ENCODE measurements around the gene LRCH3.

The LRCH3 gene

DNA sequence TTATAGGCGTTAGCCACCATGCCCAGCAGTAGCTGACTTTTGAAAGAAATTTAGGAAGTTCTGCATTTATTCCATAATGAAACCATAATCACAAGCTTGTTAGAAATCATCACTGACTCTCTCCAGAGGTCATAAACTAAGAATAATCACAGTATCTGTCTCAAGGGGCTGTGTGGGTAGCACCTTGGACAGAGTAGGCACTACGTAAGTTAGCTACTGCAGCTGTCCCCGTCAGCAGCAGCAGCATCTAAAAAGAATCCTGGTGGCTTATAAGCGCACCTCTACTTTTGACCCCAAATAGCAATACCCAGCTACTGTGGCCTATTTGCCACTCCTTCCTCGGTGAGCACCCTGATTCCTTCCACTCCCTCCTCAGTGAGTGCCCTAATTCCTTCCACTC is 101.1 kb downstream of the LRCH3 start:
- no peak overlapping the region for H3K4me2 ChIP-seq (ENCODE audit: low read length)
- no peaks in the 10 kb centered on the region for H3K79me1 ChIP-seq (ENCODE audit: low read length)
- no peaks in the 10 kb centered on the region for H3K9me3 ChIP-seq (ENCODE audit: insufficient read depth, low read depth, low read length)
- H2BK5ac ChIP-seq (ENCODE audit: low read depth, low read length, poor library complexity): no peak overlapping the region
- no peak overlapping the region for H4K91ac ChIP-seq (ENCODE audit: low read depth, low read length)
- H4K12ac ChIP-seq (ENCODE audit: low read depth, low read length): no peak overlapping the region
- H3K79me2 ChIP-seq (ENCODE audit: control insufficient read depth, insufficient read depth, low read length, poor library complexity): no peaks in the 10 kb centered on the region
- no peak overlapping the region for H3K18ac ChIP-seq (ENCODE audit: low read length)
- no peak overlapping the region for H3K23ac ChIP-seq (ENCODE audit: low read length)
- no peak overlapping the region for H4K8ac ChIP-seq (ENCODE audit: low read depth, low read length)
- H2AFZ ChIP-seq (ENCODE audit: insufficient read depth, low read length, poor library complexity): no peak overlapping the region
- H3K14ac ChIP-seq (ENCODE audit: low read length): no peak overlapping the region
- H3K4me3 ChIP-seq (ENCODE audit: low read depth, low read length): no peak overlapping the region
- no peaks in the 10 kb centered on the region for H3K27me3 ChIP-seq (ENCODE audit: insufficient read depth, low read length)
- DNase-seq: no peak
- H3K36me3 ChIP-seq (ENCODE audit: control insufficient read depth in 1 of 2, insufficient read depth in 2 of 2, low read length in 2 of 2): no peaks in the 10 kb centered on the region
- H2BK120ac ChIP-seq (ENCODE audit: insufficient read depth, low read length, poor library complexity): no peak overlapping the region
- H3K9ac ChIP-seq (ENCODE audit: low read length): no peak overlapping the region
- H3K4me1 ChIP-seq (ENCODE audit: control insufficient read depth in 1 of 2, insufficient read depth in 2 of 2, low read length in 2 of 2): peaks cover 3 to 12% of the 10 kb centered on the region in 2 experiments
- WGBS (ENCODE audit: extremely low coverage, insufficient coverage, insufficient read length): no CpG with 5 or more reads among the region's 5 CpGs
- no peak overlapping the region for H3K4ac ChIP-seq (ENCODE audit: low read depth, low read length)
- no peak overlapping the region for H2AK5ac ChIP-seq (ENCODE audit: low read length)
- H3K27ac ChIP-seq (ENCODE audit: low read depth, low read length): no peak overlapping the region
- H2BK12ac ChIP-seq (ENCODE audit: low read length): no peak overlapping the region

DNA sequence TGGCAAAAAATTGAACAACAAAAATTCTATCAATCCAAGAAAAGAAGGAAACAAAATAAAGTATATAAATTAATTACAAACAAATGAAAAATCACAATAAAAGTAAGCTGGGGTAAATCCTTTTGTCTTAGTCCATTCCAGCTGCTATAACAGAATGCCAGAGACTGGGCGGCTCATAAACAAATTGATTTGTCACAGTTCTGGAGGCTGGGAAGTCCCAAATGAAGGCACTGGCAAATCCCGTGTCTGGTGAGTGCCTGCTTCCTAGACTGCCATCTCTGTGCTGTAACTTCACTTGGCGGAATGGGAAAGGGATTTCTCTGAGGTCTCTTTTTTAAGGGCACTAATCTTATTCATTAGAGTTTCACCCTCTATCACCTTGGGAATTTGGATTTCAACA is 105.4 kb downstream of the LRCH3 start:
- no peaks in the 10 kb centered on the region for H3K36me3 ChIP-seq (ENCODE audit: control insufficient read depth in 1 of 2, insufficient read depth in 2 of 2, low read length in 2 of 2)
- H4K8ac ChIP-seq (ENCODE audit: low read depth, low read length): no peak overlapping the region
- no peak overlapping the region for H4K12ac ChIP-seq (ENCODE audit: low read depth, low read length)
- no peaks in the 10 kb centered on the region for H3K4me1 ChIP-seq (ENCODE audit: control insufficient read depth in 1 of 2, insufficient read depth in 2 of 2, low read length in 2 of 2)
- H3K4me3 ChIP-seq (ENCODE audit: low read depth, low read length): no peak overlapping the region
- H3K9me3 ChIP-seq (ENCODE audit: insufficient read depth, low read depth, low read length): peaks cover 5% of the 10 kb centered on the region
- no peaks in the 10 kb centered on the region for H3K79me2 ChIP-seq (ENCODE audit: control insufficient read depth, insufficient read depth, low read length, poor library complexity)
- no peaks in the 10 kb centered on the region for H3K79me1 ChIP-seq (ENCODE audit: low read length)
- H2BK5ac ChIP-seq (ENCODE audit: low read depth, low read length, poor library complexity): no peak overlapping the region
- H3K27ac ChIP-seq (ENCODE audit: low read depth, low read length): no peak overlapping the region
- H4K91ac ChIP-seq (ENCODE audit: low read depth, low read length): no peak overlapping the region
- no peak for DNase-seq
- H3K23ac ChIP-seq (ENCODE audit: low read length): no peak overlapping the region
- no peak overlapping the region for H3K9ac ChIP-seq (ENCODE audit: low read length)
- H3K4ac ChIP-seq (ENCODE audit: low read depth, low read length): no peak overlapping the region
- no peak overlapping the region for H3K4me2 ChIP-seq (ENCODE audit: low read length)
- no peak overlapping the region for H3K18ac ChIP-seq (ENCODE audit: low read length)
- no peak overlapping the region for H2BK120ac ChIP-seq (ENCODE audit: insufficient read depth, low read length, poor library complexity)
- no peak overlapping the region for H3K14ac ChIP-seq (ENCODE audit: low read length)
- H2AFZ ChIP-seq (ENCODE audit: insufficient read depth, low read length, poor library complexity): no peak overlapping the region
- no peak overlapping the region for H2BK12ac ChIP-seq (ENCODE audit: low read length)
- H3K27me3 ChIP-seq (ENCODE audit: insufficient read depth, low read length): no peaks in the 10 kb centered on the region
- no CpG with 5 or more reads among the region's 3 CpGs for WGBS (ENCODE audit: extremely low coverage, insufficient coverage, insufficient read length)
- no peak overlapping the region for H2AK5ac ChIP-seq (ENCODE audit: low read length)

DNA sequence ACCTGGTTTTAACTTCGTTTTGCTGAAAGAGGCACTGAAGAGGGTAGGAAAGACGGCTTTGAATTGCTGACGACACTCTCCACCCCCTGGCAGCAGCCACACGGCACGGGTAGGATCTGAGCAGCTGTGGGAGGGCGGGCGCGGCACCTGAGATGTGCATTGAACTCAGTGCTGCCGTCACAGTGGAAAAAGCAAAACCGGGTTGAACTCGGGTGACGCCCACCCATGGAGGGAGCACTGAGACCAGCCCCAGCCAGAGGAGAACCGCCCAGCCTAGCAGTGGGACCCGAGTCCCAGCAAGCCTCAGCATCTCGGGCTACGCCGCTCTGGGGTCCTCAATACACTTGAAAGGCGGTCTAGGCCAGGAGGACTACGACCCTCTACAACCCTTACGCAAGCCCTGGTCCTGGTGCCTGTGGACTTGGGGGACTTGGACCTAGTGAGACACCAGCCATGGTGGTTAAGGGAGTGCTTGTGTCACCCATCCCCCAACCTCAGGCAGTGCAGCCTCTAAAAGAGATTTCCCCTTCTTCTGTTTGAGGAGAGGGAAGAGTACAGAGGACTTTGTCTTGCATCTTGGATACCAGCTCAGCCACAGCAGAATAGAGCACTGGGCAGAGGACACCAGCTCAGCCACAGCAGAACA is 108.9 kb downstream of the LRCH3 start:
- no CpG with 5 or more reads among the region's 20 CpGs for WGBS (ENCODE audit: extremely low coverage, insufficient coverage, insufficient read length)
- Histone ChIP-seq H3K4me1 (ENCODE audit: control insufficient read depth in 1 of 2, insufficient read depth in 2 of 2, low read length in 2 of 2) (no peaks in the 10 kb centered on the region), H3K27ac (ENCODE audit: low read depth, low read length) (no peak overlapping the region), H3K23ac (ENCODE audit: low read length) (no peak overlapping the region), H4K8ac (ENCODE audit: low read depth, low read length) (no peak overlapping the region), H3K36me3 (ENCODE audit: control insufficient read depth in 1 of 2, insufficient read depth in 2 of 2, low read length in 2 of 2) (no peaks in the 10 kb centered on the region), H3K4me2 (ENCODE audit: low read length) (no peak overlapping the region), H4K91ac (ENCODE audit: low read depth, low read length) (no peak overlapping the region), H2AK5ac (ENCODE audit: low read length) (no peak overlapping the region), H2BK12ac (ENCODE audit: low read length) (no peak overlapping the region), H2BK120ac (ENCODE audit: insufficient read depth, low read length, poor library complexity) (no peak overlapping the region), H3K18ac (ENCODE audit: low read length) (no peak overlapping the region), H3K9ac (ENCODE audit: low read length) (no peak overlapping the region), H3K27me3 (ENCODE audit: insufficient read depth, low read length) (no peaks in the 10 kb centered on the region), H3K4ac (ENCODE audit: low read depth, low read length) (no peak overlapping the region), H4K12ac (ENCODE audit: low read depth, low read length) (no peak overlapping the region), H3K4me3 (ENCODE audit: low read depth, low read length) (no peak overlapping the region), H2BK5ac (ENCODE audit: low read depth, low read length, poor library complexity) (no peak overlapping the region), H2AFZ (ENCODE audit: insufficient read depth, low read length, poor library complexity) (no peak overlapping the region), H3K79me2 (ENCODE audit: control insufficient read depth, insufficient read depth, low read length, poor library complexity) (no peaks in the 10 kb centered on the region), H3K9me3 (ENCODE audit: insufficient read depth, low read depth, low read length) (peaks cover 5% of the 10 kb centered on the region), H3K14ac (ENCODE audit: low read length) (no peak overlapping the region), H3K79me1 (ENCODE audit: low read length) (no peaks in the 10 kb centered on the region)
- no peak for DNase-seq

DNA sequence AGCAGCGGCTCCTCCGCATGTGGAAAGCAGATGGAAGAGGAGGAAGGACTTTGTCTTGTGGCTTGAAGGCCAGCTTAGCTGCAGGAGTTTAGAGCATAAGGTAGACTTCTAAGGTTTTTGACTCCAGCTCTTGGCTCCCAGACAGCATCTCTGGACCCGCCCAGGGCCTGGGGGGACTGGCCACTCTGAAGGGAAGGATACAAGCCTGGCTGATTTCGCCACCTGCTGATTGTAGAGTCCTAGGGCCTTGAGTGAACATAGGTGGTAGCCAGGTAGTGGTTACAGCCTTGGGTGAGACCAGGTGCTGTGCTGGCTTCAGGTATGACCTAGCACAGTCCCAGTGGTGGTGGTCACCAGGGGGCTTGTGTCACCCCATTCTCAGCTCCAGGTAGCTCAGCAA is 110.6 kb downstream of the LRCH3 start:
- Histone ChIP-seq H3K9ac (ENCODE audit: low read length) (no peak overlapping the region), H3K79me1 (ENCODE audit: low read length) (no peaks in the 10 kb centered on the region), H2BK120ac (ENCODE audit: insufficient read depth, low read length, poor library complexity) (no peak overlapping the region), H3K79me2 (ENCODE audit: control insufficient read depth, insufficient read depth, low read length, poor library complexity) (no peaks in the 10 kb centered on the region), H4K91ac (ENCODE audit: low read depth, low read length) (no peak overlapping the region), H2BK5ac (ENCODE audit: low read depth, low read length, poor library complexity) (no peak overlapping the region), H2AFZ (ENCODE audit: insufficient read depth, low read length, poor library complexity) (no peak overlapping the region), H3K4me3 (ENCODE audit: low read depth, low read length) (no peak overlapping the region), H3K27me3 (ENCODE audit: insufficient read depth, low read length) (no peaks in the 10 kb centered on the region), H3K4me1 (ENCODE audit: control insufficient read depth in 1 of 2, insufficient read depth in 2 of 2, low read length in 2 of 2) (peaks cover 0 to 3% of the 10 kb centered on the region in 2 experiments), H3K14ac (ENCODE audit: low read length) (no peak overlapping the region), H3K4ac (ENCODE audit: low read depth, low read length) (no peak overlapping the region), H3K4me2 (ENCODE audit: low read length) (no peak overlapping the region), H4K8ac (ENCODE audit: low read depth, low read length) (no peak overlapping the region), H3K18ac (ENCODE audit: low read length) (no peak overlapping the region), H3K36me3 (ENCODE audit: control insufficient read depth in 1 of 2, insufficient read depth in 2 of 2, low read length in 2 of 2) (no peaks in the 10 kb centered on the region), H4K12ac (ENCODE audit: low read depth, low read length) (no peak overlapping the region), H3K23ac (ENCODE audit: low read length) (no peak overlapping the region), H3K9me3 (ENCODE audit: insufficient read depth, low read depth, low read length) (peaks cover 5% of the 10 kb centered on the region), H2BK12ac (ENCODE audit: low read length) (no peak overlapping the region), H2AK5ac (ENCODE audit: low read length) (no peak overlapping the region), H3K27ac (ENCODE audit: low read depth, low read length) (no peak overlapping the region)
- DNase-seq: no peak
- WGBS (ENCODE audit: extremely low coverage, insufficient coverage, insufficient read length): no CpG with 5 or more reads among the region's 4 CpGs

Measured in trophoblast cell (in vitro differentiated cells and primary cell).